HG03460 (cell line): ENCODE data around the gene EFCAB9.
"Not testable (repeated sequence)": the region's sequence is repeated elsewhere in the genome, so short reads cannot be mapped to it uniquely, and the experiment has no call there.

ENCODE experiments used
- ATAC-seq: cut with Tn5 transposase; IDR thresholded peaks from one replicate; pipeline ENCODE4 v1.9.1; 2021; ENCODE audit not compliant: unreplicated experiment

The EFCAB9 gene

GRCh38 chr5:172193872-172194271, at the start of gene EFCAB9:
EFCAB9 (plus strand) TSS chr5:172194172; CDS start chr5:172194173, 1 bp downstream.
- no peak for ATAC-seq

GRCh38 chr5:172144291-172144815, 49.6 kb upstream of the EFCAB9 start:
- peak; percentile 63 for ATAC-seq

GRCh38 chr5:172144931-172145869, 48.8 kb upstream of the EFCAB9 start:
- no peak for ATAC-seq

GRCh38 chr5:172145870-172146747, 47.9 kb upstream of the EFCAB9 start:
- ATAC-seq: no peak

- no peak for ATAC-seq
Measured at GRCh38 chr5:172146748-172147092, 47.3 kb upstream of the EFCAB9 start.

GRCh38 chr5:172147857-172148256, 46.1 kb upstream of the EFCAB9 start:
- ATAC-seq: no peak

- ATAC-seq: no peak
Measured at GRCh38 chr5:172148381-172148780, 45.6 kb upstream of the EFCAB9 start.

GRCh38 chr5:172149073-172149472, 44.9 kb upstream of the EFCAB9 start:
- ATAC-seq: no peak

GRCh38 chr5:172149481-172149880, 44.5 kb upstream of the EFCAB9 start:
- ATAC-seq: not testable (repeated sequence)

- ATAC-seq: peak; percentile 62
Measured at GRCh38 chr5:172150514-172151425, 43.2 kb upstream of the EFCAB9 start.

GRCh38 chr5:172151661-172152210, 42.2 kb upstream of the EFCAB9 start:
- no peak for ATAC-seq

GRCh38 chr5:172153695-172154094, 40.3 kb upstream of the EFCAB9 start:
- no peak for ATAC-seq

- not testable (repeated sequence) for ATAC-seq
Measured at GRCh38 chr5:172155101-172155500, 38.9 kb upstream of the EFCAB9 start.

- no peak for ATAC-seq
Measured at GRCh38 chr5:172156541-172156994, 37.4 kb upstream of the EFCAB9 start.

- ATAC-seq: no peak
Measured at GRCh38 chr5:172159016-172159415, 35.0 kb upstream of the EFCAB9 start.

GRCh38 chr5:172160506-172160905, 33.5 kb upstream of the EFCAB9 start:
- ATAC-seq: no peak

GRCh38 chr5:172162323-172162986, 31.5 kb upstream of the EFCAB9 start:
- ATAC-seq: no peak

- ATAC-seq: no peak
Measured at GRCh38 chr5:172162987-172163343, 31.0 kb upstream of the EFCAB9 start.

- ATAC-seq: no peak
Measured at GRCh38 chr5:172163346-172163745, 30.6 kb upstream of the EFCAB9 start.
